Neural cell (in vitro differentiated cells): ENCODE data around the gene CAPN2.

Experiments used
- CTCF ChIP-seq: fragments of 450-650 bp; IDR thresholded peaks from 2 replicates; pipeline ENCODE4 v1.5.1; 2014; ENCODE audit warnings: antibody characterized with exemption, mild to moderate bottlenecking, moderate library complexity; ENCODE audit not compliant: poor library complexity, severe bottlenecking
- EP300 ChIP-seq: fragments of 450-650 bp; conservative IDR thresholded peaks from 2 replicates; pipeline ENCODE4 v1.6.1; 2014; ENCODE audit warnings: antibody characterized with exemption, mild to moderate bottlenecking, moderate library complexity; ENCODE audit not compliant: poor library complexity, severe bottlenecking
- EZH2 ChIP-seq: fragments of 200-600, 300-800 bp; shearing (Covaris generic), sonication (generic); IDR thresholded peaks from 2 replicates; pipeline ENCODE4 v1.6.1; 2014; ENCODE audit warnings: antibody characterized with exemption, low read length, borderline replicate concordance, mild to moderate bottlenecking; ENCODE audit not compliant: insufficient read depth, poor library complexity, severe bottlenecking
- MXI1 ChIP-seq: fragments of 450-650 bp; conservative IDR thresholded peaks from 2 replicates; pipeline ENCODE4 v1.6.1; 2014; ENCODE audit warnings: antibody characterized with exemption, mild to moderate bottlenecking; ENCODE audit not compliant: poor library complexity, severe bottlenecking
- POLR2AphosphoS5 ChIP-seq: IDR thresholded peaks from 2 replicates; pipeline ENCODE4 v1.6.1; 2012
- RAD21 ChIP-seq: fragments of 450-650 bp; conservative IDR thresholded peaks from 2 replicates; pipeline ENCODE4 v1.6.1; 2014; ENCODE audit warnings: antibody characterized with exemption, mild to moderate bottlenecking, moderate library complexity
- REST ChIP-seq: IDR thresholded peaks from 2 replicates; pipeline ENCODE4 v1.6.1; 2012; ENCODE audit warnings: borderline replicate concordance
- TAF1 ChIP-seq: IDR thresholded peaks from 2 replicates; pipeline ENCODE4 v1.6.1; 2012; ENCODE audit warnings: low read depth

GRCh38 chr1:223717695-223718363 lies 5.5 kb downstream of the CAPN2 start:
- no peak for TF ChIP-seq CTCF
- no peak for TF ChIP-seq MXI1
- no peak for TF ChIP-seq EZH2
- TF ChIP-seq RAD21, result no peak
- no peak for TF ChIP-seq REST
- TF ChIP-seq POLR2AphosphoS5, result no peak
- TF ChIP-seq TAF1, result no peak
- no peak for TF ChIP-seq EP300
